ENCODE measurements around the gene ARHGEF19. TPM values are rescaled to one million over a fixed set of nuclear protein-coding genes. Genes with fewer than 3 reads are reported as not detected.

Gene ARHGEF19
- total and polyA plus RNA-seq, 10 of the 15 experiments (the other 5 are each of a cell fraction or from before 2014, with no cell fraction given) = 0.15 to 2.9 (median 0.67) TPM; not detected in 1

- TF ChIP-seq RELB (IDR thresholded peaks at IDR 0.05; ENCODE audit: low read depth) = no peak
- no peak for TF ChIP-seq SREBF2 (IDR thresholded peaks at IDR 0.05; ENCODE audit: low read length)
- TF ChIP-seq TCF12 (IDR thresholded peaks at IDR 0.05; ENCODE audit: low read depth, low read length) = no peak
- no peak for TF ChIP-seq ZBTB33 (IDR thresholded peaks at IDR 0.05)
- no peak for TF ChIP-seq ELK1 (IDR thresholded peaks at IDR 0.05; ENCODE audit: low read depth, low read length)
- no peak for TF ChIP-seq BHLHE40 (IDR thresholded peaks at IDR 0.05; ENCODE audit: borderline replicate concordance in 1 of 2, low read depth in 2 of 2, low read length in 1 of 2)
- TF ChIP-seq NBN (IDR thresholded peaks at IDR 0.05) = no peak
These were observed 12.8 kb downstream of the ARHGEF19 start (continued) for GRCh38 chr1:16199700-16200099.

GRCh38 chr1:16199157-16199501 lies 13.3 kb downstream of the ARHGEF19 start:
- no peaks in the 10 kb centered on the region for H3K79me2 ChIP-seq (ENCODE audit: control insufficient read depth, insufficient read depth, low read length)
- H4K20me1 ChIP-seq (ENCODE audit: control insufficient read depth, insufficient read depth) = no peaks in the 10 kb centered on the region
- H2AFZ ChIP-seq (ENCODE audit: control insufficient read depth, low read depth, low read length) = no peak overlapping the region
- BruUV-seq (replicated peaks) = no TSS peak
- DNase-seq (ENCODE audit: low read depth, low spot score) (no peak), ATAC-seq (peak; percentile 48; the same call in 2 of the 3 replicates), FAIRE-seq (no peak)
- CTCF ChIA-PET = interaction anchor here (0.9 to 1.5 kb wide), 5 partner anchors 8 to 164 kb away, joined by 3 to 7 read pairs (median 6); no protein-coding TSS in a partner anchor
- no peak overlapping the region for H3K4me3 ChIP-seq
- H3K4me1 ChIP-seq (ENCODE audit: control insufficient read depth, insufficient read depth, low read length) = no peaks in the 10 kb centered on the region
- no peak overlapping the region for H3K9ac ChIP-seq (ENCODE audit: control insufficient read depth, insufficient read depth, low read length)
- RAD21 ChIA-PET (ENCODE audit: unreplicated experiment) = interaction anchor here (0.5 to 1.5 kb wide), 3 partner anchors 10 to 45 kb away, joined by 3 to 4 read pairs (median 3); no protein-coding TSS in a partner anchor
- in situ Hi-C loops (cut with MboI) (no loop called here), intact Hi-C loops (cut with micrococcal nuclease; ENCODE audit: unreplicated experiment) (no loop called here)
- TF ChIP-seq MEF2A (IDR thresholded peaks at IDR 0.05; ENCODE audit: insufficient read depth, low read depth, low read length) (no peak), CBX5 (IDR thresholded peaks at IDR 0.05; ENCODE audit: low read depth) (no peak), ATF7 (IDR thresholded peaks at IDR 0.05; ENCODE audit: low read depth) (no peak), GATAD2B (conservative IDR thresholded peaks at IDR 0.05; ENCODE audit: low read depth) (no peak)
- H3K9me3 ChIP-seq (replicated peaks; ENCODE audit: control insufficient read depth, insufficient read depth, low read length) = no peaks in the 10 kb centered on the region
- no peaks in the 10 kb centered on the region for H3K27me3 ChIP-seq (replicated peaks in 1 of 2; ENCODE audit: control insufficient read depth in 2 of 2, insufficient read depth in 2 of 2, low read length in 1 of 2)
- H3K27ac ChIP-seq (ENCODE audit: control insufficient read depth, insufficient read depth) = no peak overlapping the region
- POLR2A ChIA-PET = no interaction called here
- no peaks in the 10 kb centered on the region for H3K36me3 ChIP-seq (ENCODE audit: control insufficient read depth in 2 of 2, insufficient read depth in 2 of 2, low read length in 1 of 2)
- H3K4me2 ChIP-seq (ENCODE audit: control insufficient read depth, insufficient read depth) = no peak overlapping the region
- SMC1A ChIA-PET (ENCODE audit: uncharacterized antibody, unreplicated experiment) = interaction anchor here (0.8 kb wide), 1 partner anchor 11 kb away, joined by 3 read pairs; no protein-coding TSS in a partner anchor
- WGBS (ENCODE audit: insufficient coverage, insufficient replicate concordance, low lambda C conversion rate, missing lambda C conversion rate) = 0% methylated on average over 1 of the region's 1 CpG

All from GM12878 (cell line).